Mesothelial cell of epicardium (in vitro differentiated cells): Measurements from ENCODE around the gene RPS19BP1. TPM values are rescaled to one million over a fixed set of nuclear protein-coding genes. Genes with fewer than 3 reads are reported as not detected.

Experiments
- DNase-seq, 2 experiments: peaks; one replicate each; pipeline ENCODE4 v3.0.0; 2021; ENCODE audit warnings: low spot score in 2 of 2; ENCODE audit not compliant: unreplicated experiment in 2 of 2
- H3K27ac Mint-ChIP-seq: 2 replicates; pipeline ENCODE4 v1.8.0; 2021; ENCODE audit warnings: mixed read lengths
- H3K27me3 Mint-ChIP-seq: 2 replicates; pipeline ENCODE4 v1.8.0; 2021; ENCODE audit warnings: low read depth, mixed read lengths
- H3K36me3 Mint-ChIP-seq: 2 replicates; pipeline ENCODE4 v1.8.0; 2021; ENCODE audit warnings: mixed read lengths
- H3K4me1 Mint-ChIP-seq: 2 replicates; pipeline ENCODE4 v1.8.0; 2021; ENCODE audit warnings: mixed read lengths
- H3K4me3 Mint-ChIP-seq: 2 replicates; pipeline ENCODE4 v1.8.0; 2021; ENCODE audit warnings: mild to moderate bottlenecking, moderate library complexity, mixed read lengths
- H3K9me3 Mint-ChIP-seq: 2 replicates; pipeline ENCODE4 v1.8.0; 2021; ENCODE audit warnings: mixed read lengths
- total RNA-seq: library from RNA; stranded (reverse); gene quantifications from 3 replicates; pipeline ENCODE4 v1.2.1, GENCODE V29; 2021
- TF ChIP-seq, protein P1 (sequence below): fragments of 200-600 bp; sonication (generic); IDR thresholded peaks from one replicate; pipeline ENCODE4 v1.5.0; 2021; ENCODE audit warnings: antibody characterized with exemption; ENCODE audit not compliant: unreplicated experiment

Gene RPS19BP1
- total RNA-seq, 1 donor from 2014 or later: 33.0 TPM

DNA sequence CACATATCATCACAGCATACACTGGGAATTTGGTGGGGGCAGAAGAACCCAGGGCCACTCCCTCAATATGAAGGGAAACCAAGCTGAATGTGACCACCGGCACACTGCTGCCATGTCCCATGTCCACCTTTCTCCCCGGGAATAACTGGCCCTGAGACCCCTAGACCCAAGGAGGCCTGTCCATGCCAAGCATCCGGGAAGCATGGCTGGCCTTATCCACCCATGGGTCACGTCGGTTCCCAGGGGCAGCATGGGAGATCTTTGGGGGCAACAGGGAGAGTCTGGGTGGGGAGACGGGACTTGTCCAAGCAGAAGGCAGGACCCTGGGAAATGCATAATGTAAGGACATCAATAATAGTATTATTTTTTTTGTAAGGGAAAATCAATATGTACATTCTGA lies 40.9 kb downstream of the RPS19BP1 start:
- TF ChIP-seq, protein P1, sequence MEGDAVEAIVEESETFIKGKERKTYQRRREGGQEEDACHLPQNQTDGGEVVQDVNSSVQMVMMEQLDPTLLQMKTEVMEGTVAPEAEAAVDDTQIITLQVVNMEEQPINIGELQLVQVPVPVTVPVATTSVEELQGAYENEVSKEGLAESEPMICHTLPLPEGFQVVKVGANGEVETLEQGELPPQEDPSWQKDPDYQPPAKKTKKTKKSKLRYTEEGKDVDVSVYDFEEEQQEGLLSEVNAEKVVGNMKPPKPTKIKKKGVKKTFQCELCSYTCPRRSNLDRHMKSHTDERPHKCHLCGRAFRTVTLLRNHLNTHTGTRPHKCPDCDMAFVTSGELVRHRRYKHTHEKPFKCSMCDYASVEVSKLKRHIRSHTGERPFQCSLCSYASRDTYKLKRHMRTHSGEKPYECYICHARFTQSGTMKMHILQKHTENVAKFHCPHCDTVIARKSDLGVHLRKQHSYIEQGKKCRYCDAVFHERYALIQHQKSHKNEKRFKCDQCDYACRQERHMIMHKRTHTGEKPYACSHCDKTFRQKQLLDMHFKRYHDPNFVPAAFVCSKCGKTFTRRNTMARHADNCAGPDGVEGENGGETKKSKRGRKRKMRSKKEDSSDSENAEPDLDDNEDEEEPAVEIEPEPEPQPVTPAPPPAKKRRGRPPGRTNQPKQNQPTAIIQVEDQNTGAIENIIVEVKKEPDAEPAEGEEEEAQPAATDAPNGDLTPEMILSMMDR: no peak
- Mint-ChIP-seq H3K9me3 (no peaks in the 10 kb centered on the region), H3K4me3 (no peak overlapping the region), H3K27ac (no peak overlapping the region), H3K36me3 (peaks cover 9% of the 10 kb centered on the region), H3K27me3 (no peaks in the 10 kb centered on the region), H3K4me1 (peaks cover 5% of the 10 kb centered on the region)
- no peak for DNase-seq

DNA sequence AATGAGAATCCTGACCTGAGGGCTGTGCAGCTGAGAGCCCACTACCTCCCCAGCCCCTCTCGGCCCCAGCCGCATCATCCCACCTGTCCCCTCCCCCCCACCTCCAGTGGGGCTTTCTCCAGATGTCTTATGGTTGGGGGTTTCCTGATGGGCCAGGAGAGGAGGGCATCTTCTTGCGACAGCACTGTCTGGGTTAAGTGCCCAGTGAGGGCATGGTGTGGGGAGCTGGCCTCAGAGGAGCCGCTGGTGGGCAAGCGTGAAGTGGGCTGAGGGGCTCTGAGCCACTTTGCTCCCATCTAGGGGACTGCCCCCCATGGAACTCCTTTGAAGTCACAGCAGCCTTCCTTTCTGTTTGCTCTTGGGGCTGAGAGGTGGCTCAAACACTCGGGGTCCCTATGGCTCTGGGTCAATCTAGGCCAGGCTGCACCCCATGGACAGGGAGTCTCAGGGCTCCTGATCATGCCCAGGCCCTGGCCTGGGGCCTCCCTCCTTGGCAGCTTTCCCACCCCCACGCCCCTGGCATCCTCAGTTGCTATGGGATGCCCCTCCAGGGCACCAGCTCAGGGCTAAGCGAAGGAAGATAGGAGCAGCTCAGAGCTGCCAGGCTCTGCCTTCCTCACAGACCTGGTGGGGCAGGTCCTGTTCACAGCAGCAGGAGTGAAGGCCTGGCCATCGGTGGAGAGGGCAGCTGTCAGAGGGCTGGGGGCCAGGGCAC lies 41.4 kb downstream of the RPS19BP1 start:
- DNase-seq: no peak
- peaks cover 5% of the 10 kb centered on the region for H3K4me1 Mint-ChIP-seq
- H3K27me3 Mint-ChIP-seq: no peaks in the 10 kb centered on the region
- no peak overlapping the region for H3K4me3 Mint-ChIP-seq
- H3K27ac Mint-ChIP-seq: no peak overlapping the region
- TF ChIP-seq, protein P1: no peak
- H3K36me3 Mint-ChIP-seq: peaks cover 9% of the 10 kb centered on the region
- no peaks in the 10 kb centered on the region for H3K9me3 Mint-ChIP-seq

DNA sequence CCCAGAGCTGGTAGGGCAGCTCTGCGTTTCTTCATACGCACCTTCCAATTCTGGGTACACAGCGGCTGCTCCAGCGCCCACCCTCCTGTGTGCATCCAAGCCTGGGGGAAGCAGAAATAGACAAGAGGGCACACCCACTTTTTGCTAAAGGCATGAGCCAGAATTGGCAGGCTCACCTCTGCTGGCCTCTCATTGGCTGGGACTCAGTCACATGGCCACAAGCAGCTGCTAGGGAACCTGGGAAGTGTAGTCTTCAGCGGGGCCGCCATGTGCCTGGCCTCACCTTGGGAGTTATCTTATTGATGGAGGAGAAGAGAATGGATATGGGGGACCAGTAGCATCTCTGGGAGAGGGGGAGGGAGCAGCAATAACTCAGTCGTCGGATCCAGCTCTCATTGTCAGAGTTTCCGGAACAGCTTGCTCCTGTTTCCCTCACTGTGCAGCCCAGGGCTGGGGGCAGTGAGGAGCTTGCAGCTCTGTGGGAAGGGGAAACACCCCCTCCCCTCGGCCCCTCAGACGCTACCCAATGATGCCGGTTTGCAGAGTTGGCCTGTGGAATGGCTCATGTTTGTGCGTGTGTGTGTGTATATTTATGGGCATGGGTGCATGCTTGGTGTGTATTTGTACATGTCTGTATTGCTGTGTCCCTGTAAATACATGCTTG lies 42.3 kb downstream of the RPS19BP1 start:
- TF ChIP-seq, protein P1: no peak
- no peaks in the 10 kb centered on the region for H3K27me3 Mint-ChIP-seq
- H3K4me1 Mint-ChIP-seq: peaks cover 5% of the 10 kb centered on the region
- H3K36me3 Mint-ChIP-seq: peaks cover 9% of the 10 kb centered on the region
- no peak for DNase-seq
- peak overlapping the region; percentile 51 for H3K27ac Mint-ChIP-seq
- no peaks in the 10 kb centered on the region for H3K9me3 Mint-ChIP-seq
- no peak overlapping the region for H3K4me3 Mint-ChIP-seq

DNA sequence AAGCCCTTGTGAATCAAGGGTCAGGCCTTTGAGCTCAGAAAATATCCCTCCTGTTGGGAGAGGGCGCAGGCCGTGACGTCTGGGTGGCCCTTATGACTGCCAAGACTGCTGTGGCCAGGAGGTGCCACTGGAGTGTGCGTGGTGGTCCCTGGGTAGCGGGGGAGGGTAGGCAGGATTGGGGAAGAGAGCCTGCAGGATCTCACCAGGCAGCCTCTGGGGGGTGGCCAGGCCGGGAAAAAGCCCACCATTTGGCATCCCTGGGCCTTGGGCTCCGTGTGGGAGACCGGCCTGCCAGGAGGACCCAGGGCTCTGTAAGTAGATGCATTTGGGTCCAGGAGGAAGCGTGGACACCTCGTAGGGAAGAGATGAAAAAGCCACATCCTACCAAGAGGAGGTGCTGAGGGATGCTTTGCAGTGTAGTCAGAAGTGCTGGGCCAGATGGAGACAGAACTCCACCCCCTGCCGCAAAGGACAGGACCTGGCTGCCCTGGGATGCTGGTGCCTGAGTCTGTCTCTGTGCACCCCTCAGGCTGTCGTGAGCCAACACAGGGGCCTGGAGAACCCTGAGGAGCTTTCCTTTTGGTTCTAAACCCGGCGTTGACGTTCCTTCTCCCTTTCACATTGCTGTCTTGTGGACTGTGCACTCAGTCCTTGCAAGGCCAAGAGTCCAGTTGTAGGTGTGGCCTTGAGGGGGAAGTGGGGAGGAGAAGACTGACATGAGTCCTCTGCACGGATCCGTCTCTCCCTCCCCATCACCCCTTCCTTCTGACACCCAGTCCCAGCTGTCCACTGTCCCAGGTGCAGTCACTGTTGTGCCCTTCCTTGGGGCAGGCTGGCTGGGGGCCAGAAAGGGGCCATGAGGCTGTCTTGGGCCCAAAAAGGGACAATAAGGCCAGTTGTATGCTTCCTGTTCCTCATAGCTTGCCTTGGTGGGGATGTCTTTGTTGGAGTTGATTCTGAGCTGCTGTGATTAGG lies 43.2 kb downstream of the RPS19BP1 start:
- no peaks in the 10 kb centered on the region for H3K9me3 Mint-ChIP-seq
- no peak overlapping the region for H3K27ac Mint-ChIP-seq
- no peak overlapping the region for H3K4me3 Mint-ChIP-seq
- H3K36me3 Mint-ChIP-seq: peaks cover 9% of the 10 kb centered on the region
- peaks cover 5% of the 10 kb centered on the region for H3K4me1 Mint-ChIP-seq
- TF ChIP-seq, protein P1: no peak
- no peak for DNase-seq
- no peaks in the 10 kb centered on the region for H3K27me3 Mint-ChIP-seq

DNA sequence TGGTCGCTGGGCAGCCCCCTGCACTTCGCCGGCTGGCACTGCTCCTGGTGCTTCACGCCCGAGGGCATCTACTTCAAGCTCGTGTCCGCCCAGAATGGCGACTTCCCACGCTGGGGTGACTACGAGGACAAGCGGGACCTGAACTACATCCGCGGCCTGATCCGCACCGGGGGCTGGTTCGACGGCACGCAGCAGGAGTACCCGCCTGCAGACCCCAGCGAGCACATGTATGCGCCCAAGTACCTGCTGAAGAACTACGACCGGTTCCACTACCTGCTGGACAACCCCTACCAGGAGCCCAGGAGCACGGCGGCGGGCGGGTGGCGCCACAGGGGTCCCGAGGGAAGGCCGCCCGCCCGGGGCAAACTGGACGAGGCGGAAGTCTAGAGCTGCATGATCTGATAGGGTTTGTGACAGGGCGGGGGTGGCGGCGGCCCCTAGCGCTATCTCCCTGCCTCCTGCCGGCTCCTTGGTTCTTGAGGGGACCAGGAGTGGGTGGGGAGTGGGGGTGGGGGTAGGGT lies 43.9 kb downstream of the RPS19BP1 start:
- Mint-ChIP-seq H3K36me3 (peaks cover 9% of the 10 kb centered on the region), H3K9me3 (no peaks in the 10 kb centered on the region), H3K4me1 (peaks cover 5% of the 10 kb centered on the region), H3K27ac (no peak overlapping the region), H3K27me3 (no peaks in the 10 kb centered on the region), H3K4me3 (no peak overlapping the region)
- no peak for DNase-seq
- TF ChIP-seq, protein P1: no peak
